Measurements from ENCODE around the gene CROT.
"Not testable (repeated sequence)": the region's sequence is repeated elsewhere in the genome, so short reads cannot be mapped to it uniquely, and the experiment has no call there.

CROT gene

GRCh38 chr7:87345166-87345927 is at the start of gene CROT:
TSS of gene CROT (plus strand) at chr7:87345664. CDS start at chr7:87349069, 3,405 bp downstream.
- ATAC-seq: peak; percentile 99

GRCh38 chr7:87300756-87301155 is 44.7 kb upstream of the CROT start:
- no peak for ATAC-seq

GRCh38 chr7:87310790-87311419 is 34.6 kb upstream of the CROT start:
- no peak for ATAC-seq

- ATAC-seq: peak; percentile 65 to 75
Measured at GRCh38 chr7:87312215-87312865, 33.1 kb upstream of the CROT start.

GRCh38 chr7:87316097-87316700 is 29.3 kb upstream of the CROT start:
- ATAC-seq: peak; percentile 32 to 56

GRCh38 chr7:87316846-87317552 is 28.5 kb upstream of the CROT start:
- ATAC-seq: no peak

- ATAC-seq: no peak
Measured at GRCh38 chr7:87317691-87318245, 27.7 kb upstream of the CROT start.

- ATAC-seq: no peak
Measured at GRCh38 chr7:87318741-87319140, 26.7 kb upstream of the CROT start.

GRCh38 chr7:87319154-87319581 is 26.3 kb upstream of the CROT start:
- not testable (repeated sequence) for ATAC-seq

GRCh38 chr7:87322912-87323311 is 22.6 kb upstream of the CROT start:
- ATAC-seq: no peak

- no peak for ATAC-seq
Measured at GRCh38 chr7:87325576-87326370, 19.7 kb upstream of the CROT start.

GRCh38 chr7:87328281-87328680 is 17.2 kb upstream of the CROT start:
- ATAC-seq: no peak

- ATAC-seq: no peak
Measured at GRCh38 chr7:87330316-87330715, 15.1 kb upstream of the CROT start.

- ATAC-seq: no peak
Measured at GRCh38 chr7:87330942-87331341, 14.5 kb upstream of the CROT start.

GRCh38 chr7:87331687-87332252 is 13.7 kb upstream of the CROT start:
- ATAC-seq: no peak

- no peak for ATAC-seq
Measured at GRCh38 chr7:87332321-87332720, 13.1 kb upstream of the CROT start.

GRCh38 chr7:87336136-87336535 is 9.3 kb upstream of the CROT start:
- no peak for ATAC-seq

GRCh38 chr7:87337331-87337730 is 8.1 kb upstream of the CROT start:
- no peak for ATAC-seq

GRCh38 chr7:87339373-87339897 is 6.0 kb upstream of the CROT start:
- no peak for ATAC-seq

GRCh38 chr7:87341441-87341840 is 4.0 kb upstream of the CROT start:
- no peak for ATAC-seq

- no peak for ATAC-seq
Measured at GRCh38 chr7:87342231-87342630, 3.2 kb upstream of the CROT start.

Data from activated CD4-positive, CD25-positive, alpha-beta regulatory T cell treated with anti-CD3 and anti-CD28 coated beads, Interleukin-2, amount 50 U/mL, for 24 hours (primary cell).